ENCODE results near the gene EPN2. TPM values are rescaled to one million over a fixed set of nuclear protein-coding genes. Genes with fewer than 3 reads are reported as not detected.

Gene EPN2
- total RNA-seq, 2 experiments from 2014 or later = 20.1 to 20.4 TPM

GRCh38 chr17:19304209-19304608, 67.0 kb downstream of the EPN2 start:
- POLR2A ChIA-PET = interaction anchor here (1.1 kb wide), 1 partner anchor 19 kb away, joined by 3 read pairs; no protein-coding TSS in a partner anchor
- intact Hi-C loops (cut with micrococcal nuclease; ENCODE audit: unreplicated experiment) = loop anchor here (2.0 kb wide), 1 partner anchor 33 kb away; no protein-coding TSS in a partner anchor

GRCh38 chr17:19304751-19305150, 67.6 kb downstream of the EPN2 start:
- DNase-seq (ENCODE audit: low spot score) = no peak
- no peak overlapping the region for H2AFZ ChIP-seq (ENCODE audit: low read length)
- CTCF ChIA-PET (ENCODE audit: unreplicated experiment) = interaction anchor here (0.6 kb wide), 1 partner anchor 73 kb away, joined by 3 read pairs; the partner anchor contains the start of gene MAPK7
- H3K4me3 ChIP-seq (ENCODE audit: low read depth, low read length, poor library complexity, severe bottlenecking) = no peak overlapping the region
- intact Hi-C loops (cut with micrococcal nuclease; ENCODE audit: unreplicated experiment) = loop anchor here (2.0 to 5.0 kb wide), 2 partner anchors 34 to 158 kb away; no protein-coding TSS in a partner anchor
- H3K9me3 ChIP-seq (ENCODE audit: low read length) = no peaks in the 10 kb centered on the region
- BruUV-seq (replicated peaks) = no TSS peak
- H3K79me2 ChIP-seq (ENCODE audit: insufficient read depth, low read depth, low read length) = no peaks in the 10 kb centered on the region
- peak overlapping the region; percentile 84 for H3K27ac ChIP-seq (ENCODE audit: low read depth, low read length, poor library complexity, severe bottlenecking)
- no peaks in the 10 kb centered on the region for H3K9me2 ChIP-seq (ENCODE audit: insufficient read depth, low read length)
- H3K4me2 ChIP-seq (ENCODE audit: low read length) = peak overlapping the region; percentile 82
- POLR2A ChIA-PET = interaction anchor here (1.1 kb wide), 1 partner anchor 19 kb away, joined by 3 read pairs; no protein-coding TSS in a partner anchor
- H3K36me3 ChIP-seq (ENCODE audit: insufficient read depth, low read length) = no peaks in the 10 kb centered on the region
- H3K4me1 ChIP-seq (ENCODE audit: insufficient read depth, low read length, poor library complexity, severe bottlenecking) = peaks cover 80% of the 10 kb centered on the region
- no peak for TF ChIP-seq EZH2phosphoT487 (IDR thresholded peaks at IDR 0.05; ENCODE audit: borderline replicate concordance, low read depth, low read length)
- TF ChIP-seq, protein P1, sequence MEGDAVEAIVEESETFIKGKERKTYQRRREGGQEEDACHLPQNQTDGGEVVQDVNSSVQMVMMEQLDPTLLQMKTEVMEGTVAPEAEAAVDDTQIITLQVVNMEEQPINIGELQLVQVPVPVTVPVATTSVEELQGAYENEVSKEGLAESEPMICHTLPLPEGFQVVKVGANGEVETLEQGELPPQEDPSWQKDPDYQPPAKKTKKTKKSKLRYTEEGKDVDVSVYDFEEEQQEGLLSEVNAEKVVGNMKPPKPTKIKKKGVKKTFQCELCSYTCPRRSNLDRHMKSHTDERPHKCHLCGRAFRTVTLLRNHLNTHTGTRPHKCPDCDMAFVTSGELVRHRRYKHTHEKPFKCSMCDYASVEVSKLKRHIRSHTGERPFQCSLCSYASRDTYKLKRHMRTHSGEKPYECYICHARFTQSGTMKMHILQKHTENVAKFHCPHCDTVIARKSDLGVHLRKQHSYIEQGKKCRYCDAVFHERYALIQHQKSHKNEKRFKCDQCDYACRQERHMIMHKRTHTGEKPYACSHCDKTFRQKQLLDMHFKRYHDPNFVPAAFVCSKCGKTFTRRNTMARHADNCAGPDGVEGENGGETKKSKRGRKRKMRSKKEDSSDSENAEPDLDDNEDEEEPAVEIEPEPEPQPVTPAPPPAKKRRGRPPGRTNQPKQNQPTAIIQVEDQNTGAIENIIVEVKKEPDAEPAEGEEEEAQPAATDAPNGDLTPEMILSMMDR (conservative IDR thresholded peaks at IDR 0.05; ENCODE audit: low read length) = no peak
- peaks cover 16% of the 10 kb centered on the region for H4K20me1 ChIP-seq (ENCODE audit: insufficient read depth, low read length)

More at GRCh38 chr17:19304209-19304608, 67.0 kb downstream of the EPN2 start:
- Histone ChIP-seq H2AFZ (ENCODE audit: low read length) (no peak overlapping the region), H3K79me2 (ENCODE audit: insufficient read depth, low read depth, low read length) (no peaks in the 10 kb centered on the region), H3K4me2 (ENCODE audit: low read length) (peak overlapping the region; percentile 82), H3K27ac (ENCODE audit: low read depth, low read length, poor library complexity, severe bottlenecking) (no peak overlapping the region), H3K4me1 (ENCODE audit: insufficient read depth, low read length, poor library complexity, severe bottlenecking) (peaks cover 78% of the 10 kb centered on the region), H3K9me3 (ENCODE audit: low read length) (no peaks in the 10 kb centered on the region), H3K36me3 (ENCODE audit: insufficient read depth, low read length) (no peaks in the 10 kb centered on the region), H3K4me3 (ENCODE audit: low read depth, low read length, poor library complexity, severe bottlenecking) (no peak overlapping the region), H3K9me2 (ENCODE audit: insufficient read depth, low read length) (no peaks in the 10 kb centered on the region), H4K20me1 (ENCODE audit: insufficient read depth, low read length) (peaks cover 20% of the 10 kb centered on the region)
- DNase-seq (ENCODE audit: low spot score) = peak; percentile 29
- TF ChIP-seq EZH2phosphoT487 (IDR thresholded peaks at IDR 0.05; ENCODE audit: borderline replicate concordance, low read depth, low read length) = no peak
- TF ChIP-seq, protein P1 (conservative IDR thresholded peaks at IDR 0.05; ENCODE audit: low read length) = no peak
- CTCF ChIA-PET (ENCODE audit: unreplicated experiment) = interaction anchor here (0.6 kb wide), 1 partner anchor 74 kb away, joined by 3 read pairs; the partner anchor contains the start of gene MAPK7
- no TSS peak for BruUV-seq (replicated peaks)

DNA sequence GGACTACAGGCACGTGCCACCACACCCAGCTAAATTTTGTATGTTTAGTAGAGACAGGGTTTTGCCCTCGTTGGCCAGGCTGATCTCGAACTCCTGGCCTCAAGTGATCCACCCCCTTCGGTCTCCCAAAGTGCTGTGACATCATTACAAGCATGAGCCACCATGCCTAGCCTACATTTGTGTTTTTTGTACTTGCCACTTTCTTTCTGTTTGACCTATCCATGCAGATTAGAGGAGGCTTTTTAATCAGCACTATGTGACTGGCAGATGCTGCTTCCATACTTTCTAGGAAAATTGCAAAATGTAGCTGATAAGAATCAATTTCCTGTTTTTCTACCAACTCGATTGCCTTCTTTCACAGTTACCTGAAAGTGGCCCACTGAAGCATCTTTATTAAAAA, 68.1 kb downstream of the EPN2 start:
- BruUV-seq (replicated peaks) = no TSS peak
- Histone ChIP-seq H2AFZ (ENCODE audit: low read length) (no peak overlapping the region), H3K4me3 (ENCODE audit: low read depth, low read length, poor library complexity, severe bottlenecking) (peak overlapping the region; percentile 33), H3K27ac (ENCODE audit: low read depth, low read length, poor library complexity, severe bottlenecking) (peak overlapping the region; percentile 84), H3K79me2 (ENCODE audit: insufficient read depth, low read depth, low read length) (no peaks in the 10 kb centered on the region), H4K20me1 (ENCODE audit: insufficient read depth, low read length) (peaks cover 13% of the 10 kb centered on the region), H3K9me2 (ENCODE audit: insufficient read depth, low read length) (no peaks in the 10 kb centered on the region), H3K9me3 (ENCODE audit: low read length) (no peaks in the 10 kb centered on the region), H3K4me1 (ENCODE audit: insufficient read depth, low read length, poor library complexity, severe bottlenecking) (peaks cover 81% of the 10 kb centered on the region), H3K36me3 (ENCODE audit: insufficient read depth, low read length) (no peaks in the 10 kb centered on the region), H3K4me2 (ENCODE audit: low read length) (peak overlapping the region; percentile 82)
- intact Hi-C loops (cut with micrococcal nuclease; ENCODE audit: unreplicated experiment) = loop anchor here (2.0 to 5.0 kb wide), 2 partner anchors 34 to 157 kb away; no protein-coding TSS in a partner anchor
- TF ChIP-seq EZH2phosphoT487 (IDR thresholded peaks at IDR 0.05; ENCODE audit: borderline replicate concordance, low read depth, low read length) = no peak
- TF ChIP-seq, protein P1 (conservative IDR thresholded peaks at IDR 0.05; ENCODE audit: low read length) = no peak
- peak; percentile 43 for DNase-seq (ENCODE audit: low spot score)
- ChIA-PET CTCF (ENCODE audit: unreplicated experiment) (no interaction called here), POLR2A (interaction anchor here (1.0 to 1.8 kb wide), 3 partner anchors 11 to 66 kb away, joined by 3 to 6 read pairs (median 4); no protein-coding TSS in a partner anchor)

Measured in OCI-LY7 (cell line).